Measurements from ENCODE around the gene CACUL1.
"Not testable (repeated sequence)": the region's sequence is repeated elsewhere in the genome, so short reads cannot be mapped to it uniquely, and the experiment has no call there.

The CACUL1 gene

GRCh38 chr10:118768041-118768919 lies 13.5 kb upstream of the CACUL1 start:
- no peak for DNase-seq

GRCh38 chr10:118767297-118768040 lies 12.7 kb upstream of the CACUL1 start:
- DNase-seq: no peak

DNA sequence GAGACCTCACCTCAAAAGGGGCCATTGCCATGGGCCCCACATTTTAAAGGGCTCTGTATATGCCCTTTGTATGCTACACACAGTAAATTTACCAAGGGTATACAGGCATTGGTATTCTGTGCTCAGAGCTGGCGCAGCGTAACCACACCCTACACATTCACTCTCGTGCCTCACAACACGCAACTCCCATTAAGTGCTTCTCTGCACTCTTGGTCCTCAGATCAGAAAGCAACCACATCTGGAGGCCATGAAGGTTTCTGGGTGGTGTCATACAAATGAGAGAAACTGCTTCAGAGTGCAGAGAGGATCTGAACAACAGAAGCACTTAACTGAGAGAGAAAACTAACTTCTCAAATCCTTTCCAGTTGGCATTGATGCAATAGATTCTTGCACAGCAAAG lies 9.4 kb upstream of the CACUL1 start:
- no peak for DNase-seq

- DNase-seq: no peak
Observed at GRCh38 chr10:118763202-118763988, 8.6 kb upstream of the CACUL1 start.

DNA sequence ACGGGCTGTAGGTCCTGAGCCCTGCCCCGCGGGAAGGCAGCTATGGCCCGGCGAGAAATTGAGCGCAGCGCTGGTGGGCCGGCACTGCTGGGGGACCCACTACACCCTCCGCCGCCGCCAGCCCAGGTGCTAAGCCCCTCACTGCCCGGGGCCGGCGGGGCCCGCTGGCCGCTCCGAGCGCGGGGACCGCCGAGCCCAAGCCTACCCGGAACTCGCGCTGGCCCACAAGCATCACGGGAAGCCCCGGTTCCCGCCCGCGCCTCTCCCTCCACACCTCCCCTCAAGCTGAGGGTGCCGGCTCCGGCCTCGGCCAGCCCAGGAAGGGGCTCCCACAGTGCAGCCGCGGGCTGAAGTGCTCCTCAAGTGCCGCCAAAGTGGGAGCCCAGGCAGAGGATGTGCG lies 5.5 kb upstream of the CACUL1 start:
- DNase-seq: no peak

- no peak for DNase-seq
Observed at GRCh38 chr10:118758449-118758848, 3.7 kb upstream of the CACUL1 start.

DNA sequence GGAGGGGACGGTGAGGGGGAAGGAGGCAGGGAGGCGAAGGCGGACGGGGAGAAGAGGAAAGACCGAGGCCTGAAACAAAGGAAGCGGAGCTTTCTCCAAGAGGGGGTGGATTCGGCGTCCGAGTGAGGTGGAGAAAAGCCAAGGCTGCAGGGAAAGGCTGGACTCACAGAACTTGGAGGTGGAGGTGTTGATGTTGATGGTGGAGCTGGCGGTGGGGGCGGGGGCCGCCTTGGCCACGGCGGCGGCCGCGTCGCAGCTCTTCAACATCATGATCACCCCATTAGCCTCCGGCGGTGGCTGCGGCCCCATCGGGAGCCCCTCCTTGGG lies 578 bp downstream of the CACUL1 start:
- DNase-seq: no peak

DNA sequence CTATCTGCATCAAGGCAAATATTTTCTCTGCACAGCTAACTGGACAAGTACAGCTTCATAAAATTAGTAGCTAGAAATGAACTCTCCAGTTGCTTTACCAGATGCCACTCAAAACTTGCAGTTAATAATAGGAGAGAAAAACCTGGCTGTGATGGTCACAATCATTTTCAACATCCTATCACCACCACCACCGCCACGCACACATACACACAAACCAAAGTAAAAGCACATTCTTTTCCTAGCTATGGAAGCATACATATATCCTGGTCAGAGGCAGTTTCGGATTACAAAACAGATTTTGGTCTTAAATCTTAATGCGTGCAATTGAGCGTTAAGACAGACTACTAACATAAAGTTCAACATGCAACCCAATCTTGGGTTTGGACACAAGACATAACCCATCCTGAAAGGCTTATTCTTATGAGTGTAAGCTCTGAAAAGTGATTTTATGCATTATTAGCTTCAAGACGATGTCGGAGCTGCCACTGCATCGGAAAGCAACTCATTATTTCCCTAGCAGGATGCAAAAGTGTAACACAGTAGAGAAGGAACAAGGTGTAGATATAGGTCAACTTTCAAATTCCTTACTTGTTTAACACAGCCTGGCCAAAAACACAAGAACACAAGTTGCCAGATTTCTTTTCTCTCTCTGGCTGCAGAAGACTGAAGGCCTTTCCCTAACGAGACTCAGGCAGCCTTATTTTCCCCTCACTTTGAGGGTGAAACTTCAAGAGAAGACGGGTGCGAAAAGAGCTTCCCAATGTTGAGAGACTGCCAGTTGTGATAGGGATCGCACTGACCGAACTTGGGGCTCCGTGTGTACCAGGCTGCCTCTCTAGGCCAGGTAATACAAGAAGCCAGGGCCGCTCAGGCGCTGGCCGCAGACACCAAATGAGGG lies 1.2 kb downstream of the CACUL1 start:
- DNase-seq: no peak

- no peak for DNase-seq
Observed at GRCh38 chr10:118752409-118752808, 2.4 kb downstream of the CACUL1 start.

DNA sequence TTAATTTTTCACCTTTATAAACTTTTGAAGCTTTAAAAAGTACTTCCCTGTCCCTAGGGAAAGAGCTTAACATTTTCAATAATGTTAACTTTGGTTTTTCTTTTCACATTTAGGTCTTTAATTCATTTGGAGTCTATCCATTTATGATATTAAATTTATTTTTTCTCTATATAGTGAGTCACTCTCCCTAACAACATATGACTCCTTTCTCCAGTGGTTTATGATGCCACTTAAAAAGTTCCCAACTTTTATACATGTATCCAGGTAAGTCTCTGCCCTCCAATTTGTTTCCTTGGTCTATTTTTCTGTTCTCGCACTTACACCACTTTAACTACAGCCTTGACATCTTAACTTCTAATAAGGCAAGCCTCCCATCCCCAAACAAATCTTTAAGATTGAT lies 3.5 kb downstream of the CACUL1 start:
- DNase-seq: no peak

GRCh38 chr10:118748041-118748440 lies 6.7 kb downstream of the CACUL1 start:
- DNase-seq: no peak

GRCh38 chr10:118746246-118746645 lies 8.5 kb downstream of the CACUL1 start:
- no peak for DNase-seq

DNA sequence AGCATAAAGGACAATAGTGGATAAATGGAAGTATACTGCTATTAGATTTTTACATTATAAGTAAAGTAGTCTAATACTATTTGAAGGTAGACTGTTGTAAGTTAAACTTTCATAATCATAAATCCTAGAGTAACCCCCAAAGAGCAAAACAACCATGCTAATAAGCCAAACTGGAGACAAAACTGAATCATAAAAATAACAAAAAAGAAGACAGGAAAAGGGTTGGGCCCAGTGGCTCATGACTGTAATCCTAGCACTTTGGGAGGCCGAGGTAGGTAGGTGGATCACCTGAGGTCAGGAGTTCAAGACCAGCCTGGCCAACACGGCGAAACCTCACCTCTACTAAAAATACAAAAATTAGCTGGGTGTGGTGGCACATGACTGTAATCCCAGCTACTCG lies 9.7 kb downstream of the CACUL1 start:
- DNase-seq: no peak

DNA sequence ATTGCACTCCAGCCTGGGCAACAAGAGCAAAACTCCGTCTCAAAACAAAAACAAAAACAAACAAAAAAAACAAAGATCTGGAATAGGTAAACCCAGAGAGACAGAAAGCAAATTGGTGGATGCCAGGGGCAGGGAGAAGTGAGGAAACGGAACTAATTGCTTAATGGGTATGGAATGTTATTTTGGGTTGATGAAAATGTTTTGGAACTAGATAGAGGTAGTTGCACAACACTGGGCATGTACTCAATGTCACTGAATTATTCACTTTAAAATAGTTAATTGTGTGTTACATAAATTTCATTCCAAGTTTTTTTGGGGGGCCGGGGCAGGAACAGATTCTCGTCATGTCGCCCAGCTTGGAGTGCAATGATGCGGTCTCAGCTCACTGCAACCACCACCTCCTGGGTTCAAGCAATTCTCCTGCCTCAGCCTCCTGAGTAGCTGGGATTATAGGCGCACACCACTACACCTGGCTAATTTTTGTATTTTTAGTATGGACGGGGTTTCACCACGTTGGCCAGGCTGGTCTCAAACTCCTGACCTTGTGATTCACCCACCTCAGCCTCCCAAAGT lies 10.3 kb downstream of the CACUL1 start:
- not testable (repeated sequence) for DNase-seq

- no peak for DNase-seq
Observed at GRCh38 chr10:118742782-118743181, 12.0 kb downstream of the CACUL1 start.

- DNase-seq: no peak
Observed at GRCh38 chr10:118742032-118742431, 12.7 kb downstream of the CACUL1 start.

DNA sequence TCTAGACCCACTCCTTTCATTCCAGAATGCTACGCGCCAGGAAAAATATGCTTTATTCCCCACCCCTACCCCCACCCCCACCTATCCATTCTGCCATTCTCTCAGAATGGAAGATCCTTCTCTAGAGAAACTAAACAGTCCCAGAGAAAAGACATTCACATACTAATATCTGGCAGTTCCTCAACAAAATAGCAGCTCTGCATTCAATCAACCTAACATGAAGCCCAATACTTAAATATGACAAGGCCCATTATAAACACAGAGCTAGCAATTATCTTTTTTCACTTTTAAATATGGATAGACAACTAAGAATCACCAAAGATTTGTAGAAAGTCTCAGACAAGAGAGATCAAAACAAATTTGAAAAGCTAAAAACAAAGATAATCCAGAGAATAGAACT lies 16.4 kb downstream of the CACUL1 start:
- DNase-seq: no peak

GRCh38 chr10:118737603-118738302 lies 17.0 kb downstream of the CACUL1 start:
- DNase-seq: no peak

GRCh38 chr10:118735294-118735693 lies 19.5 kb downstream of the CACUL1 start:
- no peak for DNase-seq

DNA sequence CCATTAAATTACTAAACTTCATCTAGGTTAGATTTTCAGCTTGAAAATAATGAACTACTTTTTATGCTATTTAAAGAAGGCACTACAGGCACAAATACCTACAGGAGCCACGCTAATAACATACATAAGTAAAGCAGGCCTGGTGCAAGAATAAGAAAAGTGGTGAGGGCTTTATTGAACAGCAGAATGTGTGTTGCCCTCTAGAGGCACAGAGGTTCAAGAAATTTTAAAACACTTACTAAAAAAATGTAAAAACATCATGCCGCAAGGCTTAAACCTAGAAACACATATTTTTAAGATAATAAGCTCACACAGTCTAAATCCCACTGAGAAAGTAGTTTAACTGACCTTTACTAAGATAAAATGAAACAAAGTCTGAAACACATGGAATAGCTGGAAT lies 20.3 kb downstream of the CACUL1 start:
- DNase-seq: no peak
